Endothelial cell of umbilical vein (primary cell): ENCODE data around the gene OTOS. TPM values are rescaled to one million over a fixed set of nuclear protein-coding genes. Genes with fewer than 3 reads are reported as not detected.

ENCODE experiments used
- BruUV-seq: library from RNA; stranded (reverse); fragments of 400-500 nt; replicated peaks from 2 replicates; lab custom pipeline; 2021; lab: Mats Ljungman, UMichigan
- CTCF ChIA-PET: fragments of 300-600, 350-600 bp; sonication (Branson Sonifier 250); formaldehyde crosslinking; loops from one replicate; lab custom pipeline; 2021; ENCODE audit warnings: antibody characterized with exemption, inconsistent platforms; lab: Charles Lee
- POLR2A ChIA-PET: fragments of 300-600, 350-600 bp; sonication (Branson Sonifier 250); formaldehyde crosslinking; loops from one replicate; lab custom pipeline; 2021; ENCODE audit warnings: antibody characterized with exemption, inconsistent platforms; lab: Charles Lee
- DNase-seq: peaks from one replicate; pipeline ENCODE4 v3.0.0-alpha.2; 2011; ENCODE audit warnings: low read depth, low spot score
- FAIRE-seq: peaks from 2 replicates; lab custom pipeline; 2011; peaks lifted over from hg19 to GRCh38; lab: Jason Lieb, UNC
- H2AFZ ChIP-seq: 2 replicates; pipeline ENCODE4 v1.6.0; 2012; ENCODE audit warnings: low read depth, low read length, control low read depth, inconsistent platforms
- H3K27ac ChIP-seq: 2 replicates; pipeline ENCODE4 v1.5.1; 2011; ENCODE audit warnings: low read depth, mild to moderate bottlenecking, control low read depth, low read length, moderate library complexity; ENCODE audit not compliant: insufficient read depth
- H3K27me3 ChIP-seq, 2 experiments: 2 replicates each; pipeline versions ENCODE4 v1.6.0 to v1.6.1; 2011; ENCODE audit warnings: low read length in 2 of 2, mixed read lengths in 1 of 2; ENCODE audit not compliant: control insufficient read depth in 2 of 2, insufficient read depth in 2 of 2
- H3K36me3 ChIP-seq, 2 experiments: 2 replicates in 1 of 2; 3 replicates in 1 of 2; pipeline ENCODE4 v1.5.1; 2011; ENCODE audit warnings: low read length in 2 of 2, mild to moderate bottlenecking in 1 of 2, moderate library complexity in 1 of 2; ENCODE audit not compliant: control insufficient read depth in 2 of 2, insufficient read depth in 2 of 2; ENCODE audit errors: extremely low read depth in 1 of 2
- H3K4me1 ChIP-seq: 3 replicates; pipeline ENCODE4 v1.5.1; 2011; ENCODE audit warnings: mild to moderate bottlenecking, low read length; ENCODE audit not compliant: control insufficient read depth, insufficient read depth; ENCODE audit errors: extremely low read depth
- H3K4me2 ChIP-seq: 2 replicates; pipeline ENCODE4 v1.6.1; 2011; ENCODE audit warnings: low read length, control low read depth, mixed read lengths; ENCODE audit not compliant: insufficient read depth
- H3K4me3 ChIP-seq, 3 experiments: fragments of 200-600 bp in 1 of 3; sonication (generic), shearing (Covaris generic) in 1 of 3; replicated peaks in 1 of 3; 2 replicates each; pipeline ENCODE4 v1.5.1; 2011 to 2016; ENCODE audit warnings: control low read depth in 3 of 3, low read length in 3 of 3, mild to moderate bottlenecking in 2 of 3, inconsistent platforms in 1 of 3, low read depth in 1 of 3, moderate library complexity in 1 of 3; ENCODE audit not compliant: insufficient read depth in 1 of 3
- H3K79me2 ChIP-seq: 2 replicates; pipeline ENCODE4 v1.6.0; 2012; ENCODE audit warnings: low read length, inconsistent platforms; ENCODE audit not compliant: control insufficient read depth, insufficient read depth
- H3K9ac ChIP-seq: replicated peaks from 2 replicates; pipeline ENCODE3; 2011; ENCODE audit warnings: low read length, control low read depth; ENCODE audit not compliant: insufficient read depth; ENCODE audit errors: extremely low read depth
- H3K9me1 ChIP-seq: replicated peaks from 3 replicates; pipeline ENCODE4 v1.6.0; 2011; ENCODE audit warnings: mild to moderate bottlenecking, low read length; ENCODE audit not compliant: control insufficient read depth, insufficient read depth; ENCODE audit errors: extremely low read depth
- H3K9me3 ChIP-seq: replicated peaks from 2 replicates; pipeline ENCODE4 v1.5.1; 2012; ENCODE audit warnings: low read length, inconsistent platforms; ENCODE audit not compliant: control insufficient read depth, insufficient read depth
- H4K20me1 ChIP-seq: replicated peaks from 2 replicates; pipeline ENCODE3; 2011; ENCODE audit warnings: mild to moderate bottlenecking, low read length; ENCODE audit not compliant: control insufficient read depth, insufficient read depth; ENCODE audit errors: extremely low read depth
- EZH2 ChIP-seq: IDR thresholded peaks from 2 replicates; pipeline ENCODE4 v1.6.1; 2012; ENCODE audit warnings: borderline replicate concordance, low read depth, mild to moderate bottlenecking, moderate library complexity, low read length, inconsistent platforms; ENCODE audit not compliant: severe bottlenecking
- FOS ChIP-seq: IDR thresholded peaks from 2 replicates; pipeline ENCODE4 v1.6.1; 2011; ENCODE audit warnings: mild to moderate bottlenecking, low read length, moderate library complexity, borderline replicate concordance; ENCODE audit not compliant: insufficient read depth
- GATA2 ChIP-seq: IDR thresholded peaks from 2 replicates; pipeline ENCODE4 v1.7.0; 2011; ENCODE audit warnings: low read depth, mild to moderate bottlenecking, moderate library complexity, mixed read lengths, low read length; ENCODE audit not compliant: insufficient read length, insufficient read depth
- JUN ChIP-seq: IDR thresholded peaks from 2 replicates; pipeline ENCODE4 v1.6.1; 2011; ENCODE audit warnings: borderline replicate concordance, low read depth; ENCODE audit not compliant: insufficient read length, insufficient read depth
- MYC ChIP-seq: IDR thresholded peaks from one replicate; pipeline ENCODE4 v1.6.1; 2011; ENCODE audit warnings: mild to moderate bottlenecking, low read depth, low read length
- POLR2A ChIP-seq: IDR thresholded peaks from 2 replicates; pipeline ENCODE4 v1.6.1; 2012; ENCODE audit warnings: low read depth, mild to moderate bottlenecking, control low read depth, low read length
- dilution Hi-C: fragments of 300-500 bp; cut with MboI; formaldehyde crosslinking; loops from one replicate; pipeline ENCODE4 v1.15.0; 2019; ENCODE audit warnings: low sequenced_read_pairs; ENCODE audit not compliant: extremely low pct_ligation_motif_present
- intact Hi-C: fragments of 100-400 bp; cut with micrococcal nuclease; formaldehyde crosslinking; loops from one replicate; pipeline ENCODE4 v1.10.0; 2022
- polyA plus RNA-seq, 4 experiments: library from polyadenylated mRNA; depleted of rRNA in 3 of 4; stranded (reverse) in 3 of 4; unstranded in 1 of 4; fragments of >200 nt; gene quantifications; 2 replicates each; pipeline versions ENCODE4 v1.2.1 to v1.2.3, GENCODE V29; 2011 to 2012; ENCODE audit warnings: missing spikeins in 1 of 4
- total RNA-seq: library from RNA; stranded (reverse); gene quantifications from 2 replicates; pipeline ENCODE4 v1.2.3, GENCODE V29; 2021
- TF ChIP-seq, protein P1 (sequence below): IDR thresholded peaks from 2 replicates; pipeline ENCODE4 v1.6.1; 2011; ENCODE audit not compliant: insufficient read depth, insufficient read length

OTOS gene
- total and polyA plus RNA-seq, 2 donors (not counting 3 experiments of a cell fraction or from before 2014, with no cell fraction given), result not detected

DNA sequence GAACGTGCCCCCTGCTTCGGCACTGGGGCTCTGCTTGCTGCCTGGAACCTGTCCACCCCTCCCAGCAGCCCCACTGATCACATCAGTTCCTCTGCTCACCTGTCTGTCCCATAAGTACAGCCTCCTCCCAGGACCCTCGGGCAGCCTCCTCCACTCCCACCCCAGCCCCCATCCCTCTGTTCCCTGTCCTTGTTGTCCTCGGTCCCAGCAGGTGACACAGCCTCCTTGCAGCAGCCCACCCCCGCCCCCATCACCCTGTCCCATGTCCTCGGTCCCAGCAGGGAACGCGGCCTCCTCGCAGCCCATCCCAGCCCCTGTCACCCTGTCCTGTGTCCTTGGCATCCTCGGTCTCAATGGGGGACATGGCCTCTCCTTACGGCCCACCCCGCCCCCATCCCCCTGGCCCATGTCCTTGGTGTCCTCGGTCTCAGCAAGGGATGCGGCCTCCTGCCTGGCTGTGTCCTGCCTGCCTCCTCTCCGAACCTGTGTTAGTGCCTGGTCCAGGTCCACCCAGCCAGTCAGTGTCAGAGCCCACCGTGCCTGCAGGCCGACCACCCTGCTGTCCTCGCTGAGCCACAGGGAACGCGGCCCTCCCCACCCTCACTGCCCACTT, 4.3 kb upstream of the OTOS start:
- H3K27me3 ChIP-seq, result no peaks in the 10 kb centered on the region

More for the DNA sequence above, 4.3 kb upstream of the OTOS start:
- intact Hi-C loops, result loop anchor here (5.0 to 10.0 kb wide), 2 partner anchors 210 to 1002 kb away; no protein-coding TSS in a partner anchor
- dilution Hi-C loops, result no loop called here
- Histone ChIP-seq H4K20me1 (no peaks in the 10 kb centered on the region), H3K4me1 (no peaks in the 10 kb centered on the region), H2AFZ (no peak overlapping the region), H3K27ac (no peak overlapping the region), H3K36me3 (no peaks in the 10 kb centered on the region), H3K79me2 (no peaks in the 10 kb centered on the region), H3K4me2 (no peak overlapping the region), H3K4me3 (no peak overlapping the region), H3K9me1 (no peaks in the 10 kb centered on the region), H3K9me3 (no peaks in the 10 kb centered on the region), H3K9ac (no peak overlapping the region)
- CTCF ChIA-PET, result interaction anchor here (0.6 to 5.7 kb wide), 12 partner anchors 8 to 1631 kb away, joined by 3 to 199 read pairs (median 4); no protein-coding TSS in a partner anchor
- FAIRE-seq (no peak), DNase-seq (no peak)
- TF ChIP-seq JUN (no peak), EZH2 (no peak), POLR2A (no peak), FOS (no peak), GATA2 (no peak), MYC (no peak)
- TF ChIP-seq, protein P1, sequence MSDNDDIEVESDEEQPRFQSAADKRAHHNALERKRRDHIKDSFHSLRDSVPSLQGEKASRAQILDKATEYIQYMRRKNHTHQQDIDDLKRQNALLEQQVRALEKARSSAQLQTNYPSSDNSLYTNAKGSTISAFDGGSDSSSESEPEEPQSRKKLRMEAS, result no peak
- POLR2A ChIA-PET, result interaction anchor here (0.9 kb wide), 1 partner anchor 83 kb away, joined by 3 read pairs; no protein-coding TSS in a partner anchor
- BruUV-seq, result no TSS peak
